ENCODE measurements around the gene DHH.

The DHH gene

GRCh38 chr12:49043856-49044258 is 50.7 kb downstream of the DHH start (continued):
- TF ChIP-seq INSM2 (tag by site-specific recombination; IDR thresholded peaks at IDR 0.05) (no peak), ZNF292 (tag by site-specific recombination; IDR thresholded peaks at IDR 0.05; ENCODE audit: borderline replicate concordance, low read depth) (no peak), ZNF514 (tag by site-specific recombination; IDR thresholded peaks at IDR 0.05) (no peak), ZNF214 (tag by site-specific recombination; IDR thresholded peaks at IDR 0.05; ENCODE audit: borderline replicate concordance) (no peak), ZNF768 (tag by site-specific recombination; IDR thresholded peaks at IDR 0.05) (no peak), ZNF341 (tag by site-specific recombination; IDR thresholded peaks at IDR 0.05; ENCODE audit: low read depth) (peak; percentile 78), ZNF654 (tag by site-specific recombination; IDR thresholded peaks at IDR 0.05; ENCODE audit: low read depth) (peak; percentile 33)

- ChIA-PET CTCF (interaction anchor here (0.5 to 2.7 kb wide), 24 partner anchors 8 to 966 kb away, joined by 3 to 18 read pairs (median 6); partner anchors contain the start of gene RHEBL1), POLR2A (interaction anchor here (0.7 to 1.7 kb wide), 4 partner anchors 8 to 87 kb away, joined by 3 to 7 read pairs (median 4); partner anchors contain the start of gene TUBA1B)
- H3K9me3 ChIP-seq (ENCODE audit: control insufficient read depth, insufficient read depth, low read depth, low read length) = no peaks in the 10 kb centered on the region
- H3K4me3 ChIP-seq (ENCODE audit: low read depth, low read length) = no peak overlapping the region
- no peaks in the 10 kb centered on the region for H3K4me1 ChIP-seq (ENCODE audit: control insufficient read depth, insufficient read depth, low read length)
- TF ChIP-seq ZNF596 (tag by site-specific recombination; IDR thresholded peaks at IDR 0.05) (no peak), ZNF221 (tag by site-specific recombination; IDR thresholded peaks at IDR 0.05; ENCODE audit: borderline replicate concordance) (no peak), BCL11A (tag by site-specific recombination; IDR thresholded peaks at IDR 0.05; ENCODE audit: low read depth) (no peak), HOXD13 (CRISPR knock-in tag; IDR thresholded peaks at IDR 0.05; ENCODE audit: borderline replicate concordance) (no peak), ZNF514 (tag by site-specific recombination; IDR thresholded peaks at IDR 0.05) (no peak), HOXC10 (CRISPR knock-in tag; IDR thresholded peaks at IDR 0.05) (no peak), ZNF394 (tag by site-specific recombination; IDR thresholded peaks at IDR 0.05; ENCODE audit: borderline replicate concordance) (no peak), CTCF (tag by site-specific recombination; IDR thresholded peaks at IDR 0.05) (no peak), SP3 (tag by site-specific recombination; IDR thresholded peaks at IDR 0.05) (no peak), ZNF112 (tag by site-specific recombination; IDR thresholded peaks at IDR 0.05) (no peak), MEIS1 (CRISPR knock-in tag; IDR thresholded peaks at IDR 0.05; ENCODE audit: borderline replicate concordance) (no peak), ZNF138 (tag by site-specific recombination; IDR thresholded peaks at IDR 0.05; ENCODE audit: borderline replicate concordance) (no peak), TCF7L2 (IDR thresholded peaks at IDR 0.05; ENCODE audit: borderline replicate concordance, low read depth, low read length) (no peak)
- H3K36me3 ChIP-seq (ENCODE audit: control insufficient read depth in 2 of 2, insufficient read depth in 1 of 2, low read length in 2 of 2) = peaks cover 23 to 99% of the 10 kb centered on the region in 2 experiments
- H3K27ac ChIP-seq (ENCODE audit: extremely low read depth, low read depth, low read length) = no peak overlapping the region
Measured at GRCh38 chr12:49043241-49043640, 51.4 kb downstream of the DHH start.

GRCh38 chr12:49041881-49042484 is 52.6 kb downstream of the DHH start:
- Histone ChIP-seq H3K9me3 (ENCODE audit: control insufficient read depth, insufficient read depth, low read depth, low read length) (no peaks in the 10 kb centered on the region), H3K36me3 (ENCODE audit: control insufficient read depth in 2 of 2, insufficient read depth in 1 of 2, low read length in 2 of 2) (peaks cover 13 to 99% of the 10 kb centered on the region in 2 experiments), H3K4me1 (ENCODE audit: control insufficient read depth, insufficient read depth, low read length) (no peaks in the 10 kb centered on the region), H3K27ac (ENCODE audit: extremely low read depth, low read depth, low read length) (no peak overlapping the region), H3K4me3 (ENCODE audit: low read depth, low read length) (no peak overlapping the region)
- CTCF ChIA-PET = interaction anchor here (1.0 to 2.0 kb wide), 2 partner anchors 23 to 57 kb away, joined by 5 to 6 read pairs; no protein-coding TSS in a partner anchor
- POLR2A ChIA-PET = no interaction called here
- 0 out of 2 replicates have a peak, but pooled peaks have one; percentile 16 for TF ChIP-seq HIC1 (tag by site-specific recombination; IDR thresholded peaks at IDR 0.05)
- TF ChIP-seq BCL6B (tag by site-specific recombination; IDR thresholded peaks at IDR 0.05) = no peak
- no peak for TF ChIP-seq REPIN1 (tag by site-specific recombination; IDR thresholded peaks at IDR 0.05; ENCODE audit: low read depth)
- TF ChIP-seq ZNF391 (tag by site-specific recombination; IDR thresholded peaks at IDR 0.05; ENCODE audit: borderline replicate concordance, low read depth) = no peak
- TF ChIP-seq ZNF580 (tag by site-specific recombination; IDR thresholded peaks at IDR 0.05) = no peak
- TF ChIP-seq HOXC10 (CRISPR knock-in tag; IDR thresholded peaks at IDR 0.05) = no peak
- no peak for TF ChIP-seq ZNF274 (IDR thresholded peaks at IDR 0.05; ENCODE audit: low read length)
- TF ChIP-seq ZNF274 (tag by site-specific recombination; IDR thresholded peaks at IDR 0.05; ENCODE audit: borderline replicate concordance) = no peak
